ENCODE results near the gene DNAJB8. TPM values are rescaled to one million over a fixed set of nuclear protein-coding genes. Genes with fewer than 3 reads are reported as not detected.

The DNAJB8 gene
- total and polyA plus RNA-seq, 9 of the 15 experiments (the other 6 are each of a cell fraction or from before 2014, with no cell fraction given): not detected

DNA sequence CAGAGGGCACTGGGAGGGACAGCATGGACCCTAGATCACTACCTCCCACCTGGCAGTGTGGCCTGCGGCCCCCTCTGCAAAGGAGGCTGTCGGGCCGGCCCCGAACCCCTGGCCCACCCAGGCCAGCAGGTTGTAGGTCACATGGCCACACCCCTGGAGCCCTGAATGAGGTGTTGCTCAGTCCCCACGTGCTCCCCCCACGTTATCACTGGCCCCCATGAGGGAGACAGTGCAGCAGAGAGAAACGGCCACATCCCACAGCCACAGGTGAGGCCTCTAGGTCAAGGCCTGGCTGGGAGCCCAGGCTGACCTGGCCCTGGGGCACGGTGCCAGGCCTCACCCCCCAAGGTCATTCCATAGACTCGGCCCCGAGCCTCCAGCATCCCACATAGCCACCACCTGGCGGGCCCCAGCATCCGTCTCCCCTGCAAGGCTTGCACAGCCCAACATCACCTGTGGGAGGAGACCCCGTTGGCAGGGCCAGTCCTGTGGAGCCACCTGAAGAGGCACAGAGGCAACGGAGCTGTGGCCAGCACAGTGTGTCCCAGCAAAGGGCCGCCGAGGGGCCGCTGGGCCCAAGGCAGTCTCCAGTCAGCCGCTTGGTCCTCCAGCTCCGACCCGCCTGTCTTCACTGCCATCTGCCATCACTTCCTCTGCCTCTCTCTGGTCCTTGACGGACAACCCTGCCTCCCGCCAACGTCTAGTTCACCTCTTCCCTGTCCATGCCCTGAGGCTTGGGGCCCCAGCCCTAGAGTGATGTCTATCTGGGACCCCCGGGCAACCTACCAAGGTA, 53.1 kb downstream of the DNAJB8 start (continued):
- TF ChIP-seq, protein P1, sequence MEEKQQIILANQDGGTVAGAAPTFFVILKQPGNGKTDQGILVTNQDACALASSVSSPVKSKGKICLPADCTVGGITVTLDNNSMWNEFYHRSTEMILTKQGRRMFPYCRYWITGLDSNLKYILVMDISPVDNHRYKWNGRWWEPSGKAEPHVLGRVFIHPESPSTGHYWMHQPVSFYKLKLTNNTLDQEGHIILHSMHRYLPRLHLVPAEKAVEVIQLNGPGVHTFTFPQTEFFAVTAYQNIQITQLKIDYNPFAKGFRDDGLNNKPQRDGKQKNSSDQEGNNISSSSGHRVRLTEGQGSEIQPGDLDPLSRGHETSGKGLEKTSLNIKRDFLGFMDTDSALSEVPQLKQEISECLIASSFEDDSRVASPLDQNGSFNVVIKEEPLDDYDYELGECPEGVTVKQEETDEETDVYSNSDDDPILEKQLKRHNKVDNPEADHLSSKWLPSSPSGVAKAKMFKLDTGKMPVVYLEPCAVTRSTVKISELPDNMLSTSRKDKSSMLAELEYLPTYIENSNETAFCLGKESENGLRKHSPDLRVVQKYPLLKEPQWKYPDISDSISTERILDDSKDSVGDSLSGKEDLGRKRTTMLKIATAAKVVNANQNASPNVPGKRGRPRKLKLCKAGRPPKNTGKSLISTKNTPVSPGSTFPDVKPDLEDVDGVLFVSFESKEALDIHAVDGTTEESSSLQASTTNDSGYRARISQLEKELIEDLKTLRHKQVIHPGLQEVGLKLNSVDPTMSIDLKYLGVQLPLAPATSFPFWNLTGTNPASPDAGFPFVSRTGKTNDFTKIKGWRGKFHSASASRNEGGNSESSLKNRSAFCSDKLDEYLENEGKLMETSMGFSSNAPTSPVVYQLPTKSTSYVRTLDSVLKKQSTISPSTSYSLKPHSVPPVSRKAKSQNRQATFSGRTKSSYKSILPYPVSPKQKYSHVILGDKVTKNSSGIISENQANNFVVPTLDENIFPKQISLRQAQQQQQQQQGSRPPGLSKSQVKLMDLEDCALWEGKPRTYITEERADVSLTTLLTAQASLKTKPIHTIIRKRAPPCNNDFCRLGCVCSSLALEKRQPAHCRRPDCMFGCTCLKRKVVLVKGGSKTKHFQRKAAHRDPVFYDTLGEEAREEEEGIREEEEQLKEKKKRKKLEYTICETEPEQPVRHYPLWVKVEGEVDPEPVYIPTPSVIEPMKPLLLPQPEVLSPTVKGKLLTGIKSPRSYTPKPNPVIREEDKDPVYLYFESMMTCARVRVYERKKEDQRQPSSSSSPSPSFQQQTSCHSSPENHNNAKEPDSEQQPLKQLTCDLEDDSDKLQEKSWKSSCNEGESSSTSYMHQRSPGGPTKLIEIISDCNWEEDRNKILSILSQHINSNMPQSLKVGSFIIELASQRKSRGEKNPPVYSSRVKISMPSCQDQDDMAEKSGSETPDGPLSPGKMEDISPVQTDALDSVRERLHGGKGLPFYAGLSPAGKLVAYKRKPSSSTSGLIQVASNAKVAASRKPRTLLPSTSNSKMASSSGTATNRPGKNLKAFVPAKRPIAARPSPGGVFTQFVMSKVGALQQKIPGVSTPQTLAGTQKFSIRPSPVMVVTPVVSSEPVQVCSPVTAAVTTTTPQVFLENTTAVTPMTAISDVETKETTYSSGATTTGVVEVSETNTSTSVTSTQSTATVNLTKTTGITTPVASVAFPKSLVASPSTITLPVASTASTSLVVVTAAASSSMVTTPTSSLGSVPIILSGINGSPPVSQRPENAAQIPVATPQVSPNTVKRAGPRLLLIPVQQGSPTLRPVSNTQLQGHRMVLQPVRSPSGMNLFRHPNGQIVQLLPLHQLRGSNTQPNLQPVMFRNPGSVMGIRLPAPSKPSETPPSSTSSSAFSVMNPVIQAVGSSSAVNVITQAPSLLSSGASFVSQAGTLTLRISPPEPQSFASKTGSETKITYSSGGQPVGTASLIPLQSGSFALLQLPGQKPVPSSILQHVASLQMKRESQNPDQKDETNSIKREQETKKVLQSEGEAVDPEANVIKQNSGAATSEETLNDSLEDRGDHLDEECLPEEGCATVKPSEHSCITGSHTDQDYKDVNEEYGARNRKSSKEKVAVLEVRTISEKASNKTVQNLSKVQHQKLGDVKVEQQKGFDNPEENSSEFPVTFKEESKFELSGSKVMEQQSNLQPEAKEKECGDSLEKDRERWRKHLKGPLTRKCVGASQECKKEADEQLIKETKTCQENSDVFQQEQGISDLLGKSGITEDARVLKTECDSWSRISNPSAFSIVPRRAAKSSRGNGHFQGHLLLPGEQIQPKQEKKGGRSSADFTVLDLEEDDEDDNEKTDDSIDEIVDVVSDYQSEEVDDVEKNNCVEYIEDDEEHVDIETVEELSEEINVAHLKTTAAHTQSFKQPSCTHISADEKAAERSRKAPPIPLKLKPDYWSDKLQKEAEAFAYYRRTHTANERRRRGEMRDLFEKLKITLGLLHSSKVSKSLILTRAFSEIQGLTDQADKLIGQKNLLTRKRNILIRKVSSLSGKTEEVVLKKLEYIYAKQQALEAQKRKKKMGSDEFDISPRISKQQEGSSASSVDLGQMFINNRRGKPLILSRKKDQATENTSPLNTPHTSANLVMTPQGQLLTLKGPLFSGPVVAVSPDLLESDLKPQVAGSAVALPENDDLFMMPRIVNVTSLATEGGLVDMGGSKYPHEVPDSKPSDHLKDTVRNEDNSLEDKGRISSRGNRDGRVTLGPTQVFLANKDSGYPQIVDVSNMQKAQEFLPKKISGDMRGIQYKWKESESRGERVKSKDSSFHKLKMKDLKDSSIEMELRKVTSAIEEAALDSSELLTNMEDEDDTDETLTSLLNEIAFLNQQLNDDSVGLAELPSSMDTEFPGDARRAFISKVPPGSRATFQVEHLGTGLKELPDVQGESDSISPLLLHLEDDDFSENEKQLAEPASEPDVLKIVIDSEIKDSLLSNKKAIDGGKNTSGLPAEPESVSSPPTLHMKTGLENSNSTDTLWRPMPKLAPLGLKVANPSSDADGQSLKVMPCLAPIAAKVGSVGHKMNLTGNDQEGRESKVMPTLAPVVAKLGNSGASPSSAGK (IDR thresholded peaks at IDR 0.05): peak; percentile 87
- no peak for TF ChIP-seq BRCA1 (IDR thresholded peaks at IDR 0.05)
- TF ChIP-seq BRCA1 (CRISPR knock-in tag; IDR thresholded peaks at IDR 0.05): no peak
- peak; percentile 16; the same call in 1 of the 2 replicates for TF ChIP-seq CTBP1 (IDR thresholded peaks at IDR 0.05; ENCODE audit: borderline replicate concordance)
- no peak for TF ChIP-seq ZNF311 (CRISPR knock-in tag; IDR thresholded peaks at IDR 0.05)
- no peak for TF ChIP-seq ZNF766 (CRISPR knock-in tag; conservative IDR thresholded peaks at IDR 0.05)
- TF ChIP-seq, protein P2, sequence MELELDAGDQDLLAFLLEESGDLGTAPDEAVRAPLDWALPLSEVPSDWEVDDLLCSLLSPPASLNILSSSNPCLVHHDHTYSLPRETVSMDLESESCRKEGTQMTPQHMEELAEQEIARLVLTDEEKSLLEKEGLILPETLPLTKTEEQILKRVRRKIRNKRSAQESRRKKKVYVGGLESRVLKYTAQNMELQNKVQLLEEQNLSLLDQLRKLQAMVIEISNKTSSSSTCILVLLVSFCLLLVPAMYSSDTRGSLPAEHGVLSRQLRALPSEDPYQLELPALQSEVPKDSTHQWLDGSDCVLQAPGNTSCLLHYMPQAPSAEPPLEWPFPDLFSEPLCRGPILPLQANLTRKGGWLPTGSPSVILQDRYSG (tag; conservative IDR thresholded peaks at IDR 0.05; ENCODE audit: low read depth): no peak
- no peak for TF ChIP-seq DNMT1 (IDR thresholded peaks at IDR 0.05)
- TF ChIP-seq PTRF (tag; IDR thresholded peaks at IDR 0.05): no peak
- TF ChIP-seq KDM1A (IDR thresholded peaks at IDR 0.05): peak; percentile 9 to 29; a peak in 1 of 4 replicates
- TF ChIP-seq PRPF4 (IDR thresholded peaks at IDR 0.05; ENCODE audit: insufficient read depth, low read depth, low read length, poor library complexity, severe bottlenecking): no peak
- no peak for TF ChIP-seq SMARCB1 (IDR thresholded peaks at IDR 0.05; ENCODE audit: insufficient read length, low read depth)
- TF ChIP-seq, protein P3, sequence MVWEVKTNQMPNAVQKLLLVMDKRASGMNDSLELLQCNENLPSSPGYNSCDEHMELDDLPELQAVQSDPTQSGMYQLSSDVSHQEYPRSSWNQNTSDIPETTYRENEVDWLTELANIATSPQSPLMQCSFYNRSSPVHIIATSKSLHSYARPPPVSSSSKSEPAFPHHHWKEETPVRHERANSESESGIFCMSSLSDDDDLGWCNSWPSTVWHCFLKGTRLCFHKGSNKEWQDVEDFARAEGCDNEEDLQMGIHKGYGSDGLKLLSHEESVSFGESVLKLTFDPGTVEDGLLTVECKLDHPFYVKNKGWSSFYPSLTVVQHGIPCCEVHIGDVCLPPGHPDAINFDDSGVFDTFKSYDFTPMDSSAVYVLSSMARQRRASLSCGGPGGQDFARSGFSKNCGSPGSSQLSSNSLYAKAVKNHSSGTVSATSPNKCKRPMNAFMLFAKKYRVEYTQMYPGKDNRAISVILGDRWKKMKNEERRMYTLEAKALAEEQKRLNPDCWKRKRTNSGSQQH (CRISPR knock-in tag; IDR thresholded peaks at IDR 0.05): no peak
- no peak for TF ChIP-seq CHCHD3 (CRISPR knock-in tag; IDR thresholded peaks at IDR 0.05)
- TF ChIP-seq ZNF384 (IDR thresholded peaks at IDR 0.05; ENCODE audit: low read depth, low read length): no peak

Data from K562 (cell line).